Measurements from ENCODE around the gene COL25A1.

Gene COL25A1

DNA sequence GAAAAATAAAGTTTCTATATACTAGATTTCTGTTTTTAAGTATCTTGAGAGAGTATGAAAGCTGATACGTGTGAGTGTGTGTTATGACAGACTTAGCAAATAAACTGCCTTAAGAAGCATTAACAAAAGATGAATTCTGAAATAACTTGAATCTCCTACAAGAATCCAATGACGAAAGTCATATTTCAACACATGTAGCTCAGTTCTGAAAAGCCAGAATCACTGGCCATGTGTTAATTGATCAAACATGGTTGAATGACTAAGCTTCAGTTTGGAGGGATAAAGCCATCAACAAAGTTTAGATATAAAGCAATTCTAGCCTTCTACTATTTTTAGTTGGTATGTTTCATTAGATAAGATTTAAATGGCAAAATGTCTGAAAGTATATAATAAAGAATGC lies 451.1 kb downstream of the COL25A1 start:
- TF ChIP-seq, protein P1, sequence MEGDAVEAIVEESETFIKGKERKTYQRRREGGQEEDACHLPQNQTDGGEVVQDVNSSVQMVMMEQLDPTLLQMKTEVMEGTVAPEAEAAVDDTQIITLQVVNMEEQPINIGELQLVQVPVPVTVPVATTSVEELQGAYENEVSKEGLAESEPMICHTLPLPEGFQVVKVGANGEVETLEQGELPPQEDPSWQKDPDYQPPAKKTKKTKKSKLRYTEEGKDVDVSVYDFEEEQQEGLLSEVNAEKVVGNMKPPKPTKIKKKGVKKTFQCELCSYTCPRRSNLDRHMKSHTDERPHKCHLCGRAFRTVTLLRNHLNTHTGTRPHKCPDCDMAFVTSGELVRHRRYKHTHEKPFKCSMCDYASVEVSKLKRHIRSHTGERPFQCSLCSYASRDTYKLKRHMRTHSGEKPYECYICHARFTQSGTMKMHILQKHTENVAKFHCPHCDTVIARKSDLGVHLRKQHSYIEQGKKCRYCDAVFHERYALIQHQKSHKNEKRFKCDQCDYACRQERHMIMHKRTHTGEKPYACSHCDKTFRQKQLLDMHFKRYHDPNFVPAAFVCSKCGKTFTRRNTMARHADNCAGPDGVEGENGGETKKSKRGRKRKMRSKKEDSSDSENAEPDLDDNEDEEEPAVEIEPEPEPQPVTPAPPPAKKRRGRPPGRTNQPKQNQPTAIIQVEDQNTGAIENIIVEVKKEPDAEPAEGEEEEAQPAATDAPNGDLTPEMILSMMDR (conservative IDR thresholded peaks at IDR 0.05): no peak
- no peak for TF ChIP-seq ZFX (IDR thresholded peaks at IDR 0.05)
- H3K27ac ChIP-seq: no peak overlapping the region

DNA sequence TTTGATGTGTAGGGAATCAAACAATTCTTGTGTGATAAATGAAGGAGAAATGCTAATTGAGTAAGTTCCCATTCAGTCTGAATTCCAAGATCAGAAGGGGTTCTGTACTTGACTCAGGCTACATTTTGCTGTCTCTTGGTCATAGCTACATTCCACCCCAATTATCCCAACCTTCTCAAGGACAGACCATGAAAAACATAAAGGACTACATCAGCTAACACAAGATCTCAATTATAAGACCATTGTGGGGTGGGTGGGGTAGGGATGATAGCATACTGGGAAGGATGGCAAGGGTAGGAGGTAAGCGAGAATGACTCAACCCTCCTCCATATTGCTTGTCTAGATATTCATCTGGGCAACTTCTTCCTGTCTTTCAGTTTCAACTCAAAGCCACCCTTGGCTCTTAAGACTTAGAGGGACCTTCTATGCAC lies 452.2 kb downstream of the COL25A1 start:
- no peak overlapping the region for H3K27ac ChIP-seq

DNA sequence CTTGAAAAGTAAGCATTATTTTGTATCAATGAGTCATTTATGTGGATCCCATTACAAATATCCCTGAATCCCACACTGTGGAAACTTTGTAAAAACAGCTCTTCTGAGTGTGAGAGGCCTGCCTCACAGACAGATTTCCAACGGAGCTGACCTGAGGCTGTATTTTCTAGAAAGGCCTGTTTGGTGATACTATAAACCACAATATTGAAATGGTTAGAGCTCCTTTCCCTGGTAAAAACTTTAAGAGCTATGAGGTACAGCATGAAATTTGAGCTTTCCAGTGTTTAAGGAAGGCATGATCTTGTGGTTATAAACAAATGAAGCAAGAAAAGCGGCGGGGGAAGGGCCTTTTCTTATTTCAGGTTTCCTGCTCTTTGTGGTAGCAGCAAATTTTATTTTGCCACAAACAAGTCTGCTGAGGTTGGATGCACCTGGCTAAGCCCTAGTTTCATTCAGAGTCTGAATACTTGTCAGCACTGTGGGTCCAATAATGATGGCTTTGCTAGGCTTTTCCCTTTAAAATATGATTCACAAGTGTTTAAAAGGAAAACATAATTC lies 452.8 kb downstream of the COL25A1 start:
- no peak for TF ChIP-seq ZFX (IDR thresholded peaks at IDR 0.05)
- TF ChIP-seq, protein P1 (conservative IDR thresholded peaks at IDR 0.05): no peak
- H3K27ac ChIP-seq: no peak overlapping the region

More for the DNA sequence above, 452.2 kb downstream of the COL25A1 start:
- TF ChIP-seq, protein P1 (conservative IDR thresholded peaks at IDR 0.05): no peak
- TF ChIP-seq ZFX (IDR thresholded peaks at IDR 0.05): no peak

DNA sequence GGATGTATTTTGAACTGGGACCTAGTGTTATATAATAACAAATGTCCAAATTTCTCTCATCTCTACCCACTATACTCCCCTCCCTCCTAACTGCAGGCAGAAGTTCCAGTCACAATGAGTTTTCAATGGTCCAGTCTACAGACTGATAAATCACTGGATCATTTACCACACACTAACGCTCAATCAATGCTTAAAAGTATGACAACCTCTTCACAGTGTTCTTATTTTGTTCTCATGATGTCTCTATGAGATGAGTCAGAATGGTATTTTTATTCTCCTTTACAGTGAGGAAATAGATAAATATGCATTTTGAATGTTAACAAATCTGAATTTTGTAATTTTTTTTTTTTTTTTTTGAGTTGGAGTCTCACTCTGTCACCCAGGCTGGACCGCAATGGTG lies 455.9 kb downstream of the COL25A1 start:
- H3K27ac ChIP-seq: no peak overlapping the region
- TF ChIP-seq ZFX (IDR thresholded peaks at IDR 0.05): no peak
- TF ChIP-seq, protein P1 (conservative IDR thresholded peaks at IDR 0.05): no peak

DNA sequence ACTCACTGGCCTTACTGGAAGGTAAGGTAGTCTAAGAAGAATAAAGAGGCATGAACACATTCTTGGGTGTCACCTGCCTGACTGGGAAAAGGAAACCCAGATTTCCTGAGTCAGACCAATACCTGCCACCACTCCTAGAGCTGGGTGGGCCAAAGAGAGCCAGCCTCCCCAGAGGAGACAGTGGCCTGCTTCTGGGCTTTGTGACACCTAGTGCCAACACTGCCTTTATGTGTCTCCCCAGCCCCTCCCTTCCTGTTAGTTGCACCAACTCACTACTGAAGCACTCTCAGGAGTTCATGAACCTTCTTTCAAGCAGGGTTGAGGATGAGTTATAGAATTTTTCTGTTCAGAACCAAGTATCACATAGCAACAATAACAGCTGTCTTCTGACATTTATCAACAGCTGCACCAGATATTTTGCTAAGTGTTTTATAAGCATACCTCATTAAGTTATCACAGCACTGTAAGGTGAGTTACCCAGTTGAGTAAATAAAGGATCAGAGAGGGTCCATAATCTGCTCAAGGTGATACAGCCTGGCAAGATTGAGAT lies 462.0 kb downstream of the COL25A1 start:
- H3K27ac ChIP-seq: no peak overlapping the region
- no peak for TF ChIP-seq ZFX (IDR thresholded peaks at IDR 0.05)
- TF ChIP-seq, protein P1 (conservative IDR thresholded peaks at IDR 0.05): no peak

DNA sequence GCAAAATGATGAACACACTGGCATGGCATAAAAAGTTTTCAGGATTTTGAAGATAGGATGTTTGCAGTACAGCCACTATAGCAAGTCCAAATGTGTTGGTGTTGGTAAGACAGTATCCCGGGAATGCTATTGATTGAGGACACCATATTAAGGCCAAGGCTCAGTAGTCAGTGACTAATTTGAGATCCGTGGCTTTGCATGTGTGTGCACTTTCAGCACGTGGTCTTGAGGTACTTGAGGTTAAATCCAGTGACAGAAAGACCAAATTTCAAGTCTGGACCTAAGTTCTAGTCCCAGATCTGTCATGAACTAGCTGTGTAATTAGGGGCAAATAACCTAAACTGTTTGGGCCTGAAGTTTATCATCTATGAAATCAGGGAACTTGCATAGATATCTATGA lies 463.1 kb downstream of the COL25A1 start:
- no peak for TF ChIP-seq ZFX (IDR thresholded peaks at IDR 0.05)
- TF ChIP-seq, protein P1 (conservative IDR thresholded peaks at IDR 0.05): no peak
- no peak overlapping the region for H3K27ac ChIP-seq

DNA sequence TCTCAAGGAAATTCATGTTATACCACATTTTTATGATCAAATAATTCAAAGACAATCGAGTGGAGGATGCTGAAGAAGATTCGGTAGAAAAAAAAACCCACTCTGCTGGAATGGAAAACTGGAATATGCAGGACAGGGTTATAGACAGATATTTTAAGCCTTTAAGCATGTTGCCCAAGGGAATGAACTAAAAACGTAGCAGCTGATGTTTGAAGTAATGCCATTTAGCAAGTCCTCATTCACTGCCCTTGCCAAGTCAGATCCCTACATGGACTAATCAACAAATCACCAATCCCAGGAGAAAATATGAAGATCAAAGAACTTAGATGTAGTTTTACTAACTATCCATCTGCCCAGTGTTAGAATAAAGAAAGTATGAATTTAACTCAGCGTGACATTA lies 464.0 kb downstream of the COL25A1 start:
- TF ChIP-seq ZFX (IDR thresholded peaks at IDR 0.05): no peak
- TF ChIP-seq, protein P1 (conservative IDR thresholded peaks at IDR 0.05): no peak
- no peak overlapping the region for H3K27ac ChIP-seq
